Muscle layer of duodenum (tissue), 2 donors: ENCODE data around the gene TMEM178A.

Source experiments
- H3K27ac ChIP-seq: one replicate; pipeline ENCODE4 v1.7.0; 2013; ENCODE audit warnings: mild to moderate bottlenecking, low read length
- H3K27me3 ChIP-seq: one replicate; pipeline ENCODE4 v1.7.0; 2013; ENCODE audit warnings: low read depth, mild to moderate bottlenecking, control low read depth, low read length
- H3K36me3 ChIP-seq, 2 donors: one replicate each; pipeline ENCODE4 v1.7.0; 2013; ENCODE audit warnings: low read length in 2 of 2, control low read depth in 1 of 2, mild to moderate bottlenecking in 1 of 2; ENCODE audit not compliant: insufficient read depth in 2 of 2, control insufficient read depth in 1 of 2
- H3K4me1 ChIP-seq, 2 donors: one replicate each; pipeline ENCODE4 v1.7.0; 2013; ENCODE audit warnings: low read length in 2 of 2, mild to moderate bottlenecking in 2 of 2, control low read depth in 1 of 2, moderate library complexity in 1 of 2; ENCODE audit not compliant: insufficient read depth in 2 of 2, control insufficient read depth in 1 of 2
- H3K4me3 ChIP-seq, 2 donors: one replicate each; pipeline ENCODE4 v1.7.0; 2013; ENCODE audit warnings: low read length in 2 of 2, low read depth in 1 of 2, mild to moderate bottlenecking in 1 of 2
- H3K9me3 ChIP-seq, 2 donors: one replicate each; pipeline ENCODE4 v1.7.0; 2013; ENCODE audit warnings: low read length in 2 of 2, control low read depth in 1 of 2, mild to moderate bottlenecking in 1 of 2; ENCODE audit not compliant: control insufficient read depth in 1 of 2
- donor health status: healthy.

The TMEM178A gene

DNA sequence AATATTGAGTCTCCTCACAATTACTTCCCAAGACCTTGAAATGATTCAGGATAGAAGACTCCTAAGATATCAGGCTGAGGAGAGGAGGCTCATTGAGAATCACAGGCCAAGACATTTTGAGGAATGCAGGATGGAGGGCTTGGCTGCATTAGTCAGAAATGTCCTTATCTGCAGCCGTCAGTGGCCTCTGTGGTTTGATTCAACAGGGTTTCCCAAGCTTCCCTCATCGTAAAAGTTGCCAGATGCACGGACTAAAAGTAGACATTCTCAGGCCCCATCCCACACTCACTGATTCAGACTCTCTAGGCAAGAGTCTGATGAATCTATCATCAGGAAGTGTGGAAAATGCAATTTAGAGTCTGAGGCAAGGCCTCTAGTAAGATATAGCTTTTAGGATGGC lies 34.0 kb upstream of the TMEM178A start:
- Histone ChIP-seq H3K27ac (no peak overlapping the region), H3K27me3 (no peaks in the 10 kb centered on the region)

DNA sequence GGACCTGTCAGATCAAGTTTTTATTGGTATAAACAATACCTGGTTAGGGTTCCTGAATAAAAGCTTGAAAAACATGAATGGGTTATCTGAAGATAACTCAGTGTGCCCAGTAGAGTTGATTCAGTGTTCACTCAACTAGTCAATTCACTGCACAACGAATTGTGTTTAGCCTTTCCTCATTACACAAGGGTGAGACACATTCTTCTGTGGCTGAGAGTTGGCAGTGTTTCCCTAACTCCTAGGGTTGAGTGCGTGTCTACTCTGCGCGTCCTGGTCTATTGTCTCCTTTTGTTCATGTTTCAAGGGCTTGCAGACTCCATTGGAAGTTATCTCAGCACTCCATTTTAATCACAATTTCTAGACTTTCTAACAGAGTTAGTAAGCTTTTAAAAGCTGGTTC lies 32.8 kb upstream of the TMEM178A start:
- Histone ChIP-seq H3K4me1 (no peaks in the 10 kb centered on the region), H3K36me3 (no peaks in the 10 kb centered on the region), H3K27ac (no peak overlapping the region), H3K4me3 (no peak overlapping the region), H3K27me3 (no peaks in the 10 kb centered on the region), H3K9me3 (no peaks in the 10 kb centered on the region)

More for the DNA sequence above, 34.0 kb upstream of the TMEM178A start:
- Histone ChIP-seq H3K4me3 (no peak overlapping the region), H3K36me3 (no peaks in the 10 kb centered on the region), H3K4me1 (no peaks in the 10 kb centered on the region), H3K9me3 (no peaks in the 10 kb centered on the region)

DNA sequence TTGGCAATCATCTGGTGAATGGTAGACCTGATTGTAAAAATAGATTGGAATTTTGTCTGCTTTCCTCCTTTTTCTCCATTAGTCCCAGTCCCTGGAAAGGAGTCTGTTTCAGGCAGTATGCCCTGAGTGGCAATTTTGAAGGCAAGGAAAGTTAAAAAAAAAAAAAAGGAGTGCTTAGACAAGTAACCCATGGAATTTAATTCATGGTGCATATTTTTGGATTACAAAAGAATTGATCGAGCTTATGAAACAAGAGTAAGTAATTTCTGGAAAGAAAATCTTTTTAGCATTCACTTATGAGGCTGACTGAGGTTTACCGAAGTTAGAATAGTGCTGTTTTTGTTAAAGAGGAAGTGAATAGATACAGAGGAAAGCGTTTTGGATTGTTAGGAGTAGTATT lies 29.4 kb upstream of the TMEM178A start:
- Histone ChIP-seq H3K27ac (no peak overlapping the region), H3K27me3 (no peaks in the 10 kb centered on the region), H3K4me1 (peaks cover 0 to 5% of the 10 kb centered on the region in 2 donors), H3K9me3 (no peaks in the 10 kb centered on the region), H3K4me3 (no peak overlapping the region), H3K36me3 (no peaks in the 10 kb centered on the region)

DNA sequence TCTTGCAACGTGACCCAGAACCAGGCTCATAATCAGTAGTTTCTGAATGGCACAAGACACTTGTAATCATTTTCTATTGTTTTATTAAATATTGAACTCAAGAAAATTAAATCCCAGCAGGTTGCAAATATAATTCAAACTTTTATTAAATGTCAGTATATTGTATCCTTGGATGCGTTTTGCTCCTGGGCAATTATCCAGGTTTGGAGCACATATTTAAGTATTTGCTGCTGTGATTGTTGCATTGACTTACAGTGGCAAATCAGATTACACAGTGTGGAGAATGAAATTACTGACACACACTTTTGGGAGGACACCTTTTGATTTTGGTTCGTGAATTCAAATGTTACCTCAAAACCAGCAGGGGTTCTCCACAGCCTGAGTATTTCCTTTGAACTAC lies 27.1 kb upstream of the TMEM178A start:
- no peaks in the 10 kb centered on the region for H3K36me3 ChIP-seq
- H3K27ac ChIP-seq, result no peak overlapping the region
- no peak overlapping the region for H3K4me3 ChIP-seq
- H3K4me1 ChIP-seq, result peaks cover 0 to 16% of the 10 kb centered on the region in 2 donors
- H3K9me3 ChIP-seq, result no peaks in the 10 kb centered on the region
- no peaks in the 10 kb centered on the region for H3K27me3 ChIP-seq

DNA sequence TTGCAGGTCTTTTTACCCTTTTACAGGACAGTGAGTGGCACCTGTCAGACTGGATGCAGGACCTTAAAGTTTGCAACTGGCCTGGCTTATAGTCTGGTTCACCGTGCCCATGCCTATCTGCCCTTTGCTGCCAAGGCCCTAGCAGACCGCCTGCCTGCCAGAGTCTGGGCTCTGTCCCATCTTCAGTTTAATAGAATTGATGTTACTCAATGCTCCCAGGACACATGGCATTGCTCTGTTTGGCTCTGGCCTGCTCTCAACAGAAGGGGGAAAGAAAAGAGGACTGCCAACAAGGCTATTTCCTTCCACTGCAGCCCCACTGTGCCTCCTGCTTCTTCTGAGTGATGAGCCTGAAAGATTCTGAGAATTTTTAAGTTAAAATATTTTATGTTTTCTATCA lies 25.6 kb upstream of the TMEM178A start:
- Histone ChIP-seq H3K4me1 (peaks cover 0 to 16% of the 10 kb centered on the region in 2 donors), H3K27me3 (no peaks in the 10 kb centered on the region), H3K36me3 (no peaks in the 10 kb centered on the region), H3K4me3 (no peak overlapping the region), H3K27ac (no peak overlapping the region), H3K9me3 (no peaks in the 10 kb centered on the region)

DNA sequence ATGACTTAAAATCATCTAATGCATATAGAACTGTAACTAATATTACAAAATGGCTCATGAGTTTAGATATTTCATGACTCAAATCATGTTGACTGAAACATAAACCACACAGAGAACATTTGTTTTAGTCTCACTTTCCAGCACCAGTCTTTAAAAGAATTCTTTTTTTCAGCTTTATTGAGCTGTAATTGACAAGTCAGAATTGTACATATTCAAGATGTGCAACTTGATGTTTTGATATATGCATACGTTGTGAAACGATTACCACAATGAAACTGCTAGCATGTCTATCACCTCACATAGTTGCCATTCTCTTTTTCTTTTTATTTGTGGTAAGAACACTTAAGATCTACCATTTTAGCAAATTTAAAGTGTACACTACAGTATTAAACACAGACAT lies 25.0 kb upstream of the TMEM178A start:
- H3K4me1 ChIP-seq, result peaks cover 0 to 16% of the 10 kb centered on the region in 2 donors
- no peaks in the 10 kb centered on the region for H3K36me3 ChIP-seq
- no peaks in the 10 kb centered on the region for H3K9me3 ChIP-seq
- no peaks in the 10 kb centered on the region for H3K27me3 ChIP-seq
- no peak overlapping the region for H3K4me3 ChIP-seq
- H3K27ac ChIP-seq, result no peak overlapping the region

DNA sequence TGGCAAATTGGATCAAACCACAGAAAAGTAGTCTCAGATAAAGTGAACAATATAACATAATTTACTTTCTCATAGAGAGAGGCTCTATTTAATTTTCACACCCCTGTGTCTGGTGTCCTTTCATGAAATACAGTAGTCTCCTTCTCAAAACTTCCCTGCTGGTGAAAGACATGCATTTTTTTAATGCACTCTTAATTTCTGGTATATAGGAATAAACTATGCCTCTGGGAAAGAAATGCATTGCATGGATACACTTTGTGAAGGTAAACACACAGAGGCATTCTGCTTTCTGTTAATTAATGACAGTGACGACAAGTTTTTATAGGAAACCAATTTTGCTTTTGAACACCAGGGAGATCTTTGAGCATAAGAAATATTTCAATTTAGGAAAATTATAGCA lies 24.1 kb upstream of the TMEM178A start:
- no peaks in the 10 kb centered on the region for H3K36me3 ChIP-seq
- H3K4me1 ChIP-seq, result peaks cover 0 to 16% of the 10 kb centered on the region in 2 donors
- no peaks in the 10 kb centered on the region for H3K27me3 ChIP-seq
- H3K9me3 ChIP-seq, result no peaks in the 10 kb centered on the region
- no peak overlapping the region for H3K4me3 ChIP-seq
- H3K27ac ChIP-seq, result no peak overlapping the region

DNA sequence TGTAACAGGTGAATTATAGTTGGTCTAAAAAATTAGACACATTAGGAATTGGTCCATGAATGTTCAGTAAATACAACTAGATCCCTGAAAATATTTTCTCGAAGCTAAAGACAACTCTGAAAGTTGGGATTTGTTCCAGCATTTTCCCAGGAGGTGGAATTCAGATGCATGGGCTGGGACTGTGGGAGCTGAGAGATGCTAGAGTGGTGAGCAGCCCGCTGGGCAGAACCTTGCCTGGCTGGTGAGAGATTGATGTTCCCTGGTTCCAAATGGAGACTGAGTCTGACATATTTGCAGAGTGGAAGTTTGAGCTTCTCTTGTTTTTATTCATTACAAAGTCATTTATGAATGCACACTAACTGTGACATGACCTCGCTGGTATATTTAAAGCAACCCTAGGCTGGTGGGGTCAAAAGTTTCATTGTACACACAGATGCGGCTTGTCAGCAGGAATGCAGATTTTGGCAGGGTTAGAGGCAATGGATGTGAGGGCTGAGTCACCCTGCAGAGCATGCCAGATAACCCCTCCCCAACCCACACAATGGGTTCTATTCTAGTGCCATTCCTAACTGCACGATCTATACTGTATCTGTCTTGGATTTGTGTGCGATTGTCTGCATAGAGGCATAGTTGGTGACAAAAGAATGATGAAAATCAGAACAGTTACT lies 23.5 kb upstream of the TMEM178A start:
- Histone ChIP-seq H3K27ac (no peak overlapping the region), H3K27me3 (no peaks in the 10 kb centered on the region)

DNA sequence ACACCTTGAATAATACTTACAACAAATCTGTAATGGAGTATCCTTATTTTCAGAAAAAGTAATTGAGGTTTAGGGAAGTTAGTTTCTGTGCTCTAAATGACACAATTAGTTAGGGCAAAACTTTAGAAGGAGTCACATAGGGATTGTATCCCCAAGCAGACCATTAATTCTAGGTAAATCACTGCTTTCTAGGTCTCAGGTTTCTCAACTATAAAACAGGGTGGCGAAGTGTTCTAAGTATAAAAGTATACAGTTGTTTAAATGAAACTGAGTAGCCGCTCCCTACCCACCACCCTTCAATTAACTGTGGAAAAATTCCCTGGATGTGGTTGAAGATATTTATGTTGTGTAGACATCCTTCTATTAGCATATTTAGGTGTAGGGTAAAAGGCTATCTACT lies 19.9 kb upstream of the TMEM178A start:
- Histone ChIP-seq H3K4me1 (peaks cover 0 to 11% of the 10 kb centered on the region in 2 donors), H3K4me3 (no peak overlapping the region), H3K36me3 (no peaks in the 10 kb centered on the region), H3K27me3 (no peaks in the 10 kb centered on the region), H3K27ac (no peak overlapping the region), H3K9me3 (no peaks in the 10 kb centered on the region)

More for the DNA sequence above, 23.5 kb upstream of the TMEM178A start:
- Histone ChIP-seq H3K9me3 (no peaks in the 10 kb centered on the region), H3K4me3 (no peak overlapping the region), H3K36me3 (no peaks in the 10 kb centered on the region), H3K4me1 (peaks cover 0 to 16% of the 10 kb centered on the region in 2 donors)

DNA sequence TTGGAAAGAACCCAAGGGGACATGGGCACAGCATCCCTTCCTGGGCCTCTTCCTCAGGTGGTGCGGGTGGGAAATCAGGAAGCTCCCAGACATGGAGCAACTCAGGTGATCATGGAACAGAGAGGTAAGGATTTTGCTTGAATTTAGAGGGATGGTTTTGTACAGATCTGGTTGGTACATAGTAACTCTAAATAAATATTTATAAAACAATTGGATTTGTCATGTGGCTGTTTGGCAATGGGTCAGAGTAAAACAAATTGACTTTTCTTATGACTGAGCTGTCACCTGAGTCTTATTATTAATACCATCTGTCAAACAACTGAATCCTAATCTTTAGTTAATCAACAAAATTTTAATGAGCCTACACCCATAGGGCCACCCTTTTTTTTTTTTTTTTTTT lies 19.4 kb upstream of the TMEM178A start:
- Histone ChIP-seq H3K27ac (no peak overlapping the region), H3K4me1 (peaks cover 0 to 11% of the 10 kb centered on the region in 2 donors), H3K36me3 (no peaks in the 10 kb centered on the region), H3K9me3 (no peaks in the 10 kb centered on the region), H3K27me3 (no peaks in the 10 kb centered on the region), H3K4me3 (no peak overlapping the region)

DNA sequence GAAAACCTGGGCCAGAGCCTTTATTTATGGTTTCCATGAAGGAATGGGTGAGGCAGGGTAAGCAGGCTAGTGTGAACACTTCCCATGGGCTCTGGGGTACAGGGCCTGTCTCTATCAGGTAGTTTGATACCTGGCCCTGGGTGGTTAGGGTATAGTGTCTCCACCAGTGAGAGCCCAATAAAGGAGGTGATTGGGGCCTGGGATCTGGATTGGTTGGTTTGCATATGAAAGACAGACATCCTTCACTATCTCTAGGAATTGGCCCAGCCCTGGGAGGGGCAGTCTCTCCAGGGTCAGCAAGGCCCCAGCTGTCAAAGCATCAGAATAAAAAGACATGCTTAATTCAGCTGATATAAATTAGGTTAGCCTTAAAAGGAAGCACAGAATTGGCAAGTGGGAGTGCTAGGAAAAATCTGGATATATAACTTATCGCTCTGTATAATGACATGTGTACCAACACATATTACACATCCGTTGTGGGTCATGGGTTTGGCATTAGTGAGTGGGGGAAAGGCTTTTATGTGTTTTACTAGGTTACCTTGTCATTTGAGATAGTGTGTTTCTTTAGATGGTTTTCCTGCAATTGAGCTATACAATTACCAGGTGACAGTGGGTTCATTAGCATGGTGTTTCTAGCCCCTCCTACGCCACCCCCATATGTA lies 18.5 kb upstream of the TMEM178A start:
- peaks cover 0 to 4% of the 10 kb centered on the region in 2 donors for H3K4me1 ChIP-seq
- no peak overlapping the region for H3K4me3 ChIP-seq
- no peaks in the 10 kb centered on the region for H3K36me3 ChIP-seq
- H3K27me3 ChIP-seq, result no peaks in the 10 kb centered on the region
- no peak overlapping the region for H3K27ac ChIP-seq
- H3K9me3 ChIP-seq, result no peaks in the 10 kb centered on the region

DNA sequence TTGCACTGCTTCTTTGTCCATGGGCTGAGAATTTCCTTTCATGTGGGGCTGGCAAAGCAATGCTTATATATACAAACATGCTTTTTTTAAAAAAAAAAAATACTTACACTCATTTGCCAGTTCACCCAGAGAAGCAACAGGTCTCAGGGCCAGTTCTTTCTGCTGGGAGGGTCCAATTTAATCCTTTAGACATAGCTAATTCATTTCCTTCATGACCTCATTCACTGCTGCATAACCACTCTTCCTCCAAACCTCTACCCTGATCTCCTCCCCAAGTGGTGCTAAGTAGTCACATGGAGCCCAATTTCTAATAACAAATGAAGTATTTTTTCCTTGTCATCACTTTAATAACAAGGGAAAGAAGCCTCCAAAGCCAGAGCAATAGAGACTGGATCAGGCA lies 17.1 kb upstream of the TMEM178A start:
- Histone ChIP-seq H3K4me1 (no peaks in the 10 kb centered on the region), H3K27ac (no peak overlapping the region), H3K4me3 (no peak overlapping the region), H3K9me3 (no peaks in the 10 kb centered on the region), H3K27me3 (no peaks in the 10 kb centered on the region), H3K36me3 (no peaks in the 10 kb centered on the region)
